CD4-positive, alpha-beta T cell treated with Interleukin-15 for 1 hour (primary cell): ENCODE data around the gene NDUFB10.

Experiments used
- DNase-seq: peaks from one replicate; pipeline ENCODE4 v3.0.0-alpha.2; 2020

NDUFB10 gene

GRCh38 chr16:1973461-1974156 lies 14.3 kb downstream of the NDUFB10 start:
- DNase-seq, result no peak

- DNase-seq, result no peak
These were observed 15.1 kb downstream of the NDUFB10 start for GRCh38 chr16:1974157-1975070.

- DNase-seq, result no peak
These were observed 16.3 kb downstream of the NDUFB10 start for GRCh38 chr16:1975432-1976215.

GRCh38 chr16:1976216-1976520 lies 16.8 kb downstream of the NDUFB10 start:
- no peak for DNase-seq

- no peak for DNase-seq
These were observed 17.9 kb downstream of the NDUFB10 start for GRCh38 chr16:1976951-1977874.

- no peak for DNase-seq
These were observed 18.5 kb downstream of the NDUFB10 start for GRCh38 chr16:1977875-1978268.

- DNase-seq, result no peak
These were observed 19.3 kb downstream of the NDUFB10 start for GRCh38 chr16:1978476-1979120.

GRCh38 chr16:1979271-1980029 lies 20.1 kb downstream of the NDUFB10 start:
- no peak for DNase-seq

- no peak for DNase-seq
These were observed 20.9 kb downstream of the NDUFB10 start for GRCh38 chr16:1980030-1980769.

GRCh38 chr16:1980770-1981087 lies 21.4 kb downstream of the NDUFB10 start:
- no peak for DNase-seq

GRCh38 chr16:1981398-1981836 lies 22.1 kb downstream of the NDUFB10 start, which contains the start of gene NOXO1:
TSS of gene NOXO1 (minus strand) at chr16:1981469. CDS start at chr16:1981179, 290 bp downstream.
- no peak for DNase-seq

GRCh38 chr16:1982013-1982433 lies 22.7 kb downstream of the NDUFB10 start:
- DNase-seq, result no peak

GRCh38 chr16:1982991-1983543 lies 23.7 kb downstream of the NDUFB10 start:
- no peak for DNase-seq

GRCh38 chr16:1983544-1984346 lies 24.4 kb downstream of the NDUFB10 start, which contains the start of gene GFER:
TSS of gene GFER (plus strand) at chr16:1984193. CDS start at chr16:1984219, 26 bp downstream.
- DNase-seq, result peak; percentile 84

- no peak for DNase-seq
These were observed 25.2 kb downstream of the NDUFB10 start for GRCh38 chr16:1984347-1985225.

GRCh38 chr16:1985466-1986150 lies 26.3 kb downstream of the NDUFB10 start:
- DNase-seq, result no peak

- no peak for DNase-seq
These were observed 27.9 kb downstream of the NDUFB10 start for GRCh38 chr16:1987198-1987597.
